GM21515 (cell line): ENCODE measurements around the gene CCND3.
A peak's percentile ranks its signal among the peaks of the same experiment; 100 is the strongest.

Experiments used
- ATAC-seq: cut with Tn5 transposase; IDR thresholded peaks from one replicate; pipeline ENCODE4 v1.9.1; 2021; ENCODE audit not compliant: unreplicated experiment

The CCND3 gene

GRCh38 chr6:41941280-41942066, at the start of gene CCND3:
TSS of gene CCND3 (minus strand) at chr6:41941808. CDS start at chr6:41941649, 159 bp downstream.
- peak; percentile 81 for ATAC-seq

- ATAC-seq = no peak
Measured at GRCh38 chr6:41986339-41986738, 44.7 kb upstream of the CCND3 start.

GRCh38 chr6:41984623-41985022, 43.0 kb upstream of the CCND3 start:
- no peak for ATAC-seq

- ATAC-seq = no peak
Measured at GRCh38 chr6:41976794-41977484, 35.3 kb upstream of the CCND3 start.

- ATAC-seq = no peak
Measured at GRCh38 chr6:41975276-41975675, 33.7 kb upstream of the CCND3 start.

GRCh38 chr6:41974281-41974825, 32.7 kb upstream of the CCND3 start:
- no peak for ATAC-seq

GRCh38 chr6:41972826-41973225, 31.2 kb upstream of the CCND3 start:
- ATAC-seq = no peak

- ATAC-seq = no peak
Measured at GRCh38 chr6:41970436-41970846, 28.8 kb upstream of the CCND3 start.

GRCh38 chr6:41967312-41968287, 26.0 kb upstream of the CCND3 start:
- ATAC-seq = no peak

- no peak for ATAC-seq
Measured at GRCh38 chr6:41966961-41967311, 25.3 kb upstream of the CCND3 start.

GRCh38 chr6:41966214-41966920, 24.8 kb upstream of the CCND3 start:
- no peak for ATAC-seq

GRCh38 chr6:41965429-41966213, 24.0 kb upstream of the CCND3 start:
- ATAC-seq = no peak

- no peak for ATAC-seq
Measured at GRCh38 chr6:41964201-41964887, 22.7 kb upstream of the CCND3 start.

GRCh38 chr6:41963371-41963770, 21.8 kb upstream of the CCND3 start:
- no peak for ATAC-seq

- no peak for ATAC-seq
Measured at GRCh38 chr6:41960028-41960427, 18.4 kb upstream of the CCND3 start.

GRCh38 chr6:41958022-41958856, 16.6 kb upstream of the CCND3 start:
- ATAC-seq = no peak

GRCh38 chr6:41957117-41957516, 15.5 kb upstream of the CCND3 start:
- ATAC-seq = no peak

- ATAC-seq = no peak
Measured at GRCh38 chr6:41955412-41955811, 13.8 kb upstream of the CCND3 start.
